NB4 (cell line): Measurements from ENCODE around the gene PTPN4.

ENCODE experiments used
- CTCF ChIP-seq: IDR thresholded peaks from one replicate; pipeline ENCODE4 v1.5.1; 2012; ENCODE audit warnings: low read depth, low read length
- POLR2A ChIP-seq: IDR thresholded peaks from 2 replicates; pipeline ENCODE4 v1.6.1; 2011; ENCODE audit warnings: mild to moderate bottlenecking; ENCODE audit not compliant: insufficient read length; ENCODE audit errors: extremely low read depth

- TF ChIP-seq CTCF (no peak), POLR2A (no peak)
Measured at GRCh38 chr2:119730671-119731177, 29.0 kb upstream of the PTPN4 start.
